Mammary epithelial cell (primary cell): Measurements from ENCODE around the gene SELENOS.

Experiments used
- CTCF ChIP-seq, 2 donors: IDR thresholded peaks in 1 of 2; conservative IDR thresholded peaks in 1 of 2; 2 replicates each; pipeline ENCODE4 v1.5.1; 2011 to 2012; ENCODE audit warnings: inconsistent platforms in 2 of 2, low read length in 2 of 2, mild to moderate bottlenecking in 2 of 2, control low read depth in 1 of 2, low read depth in 1 of 2; ENCODE audit not compliant: insufficient read depth in 1 of 2; ENCODE audit errors: extremely low read depth in 1 of 2
- EZH2 ChIP-seq: IDR thresholded peaks from 2 replicates; pipeline ENCODE4 v1.6.1; 2012; ENCODE audit warnings: low read length, inconsistent platforms, borderline replicate concordance

GRCh38 chr15:101326026-101326315 is 48.7 kb upstream of the SELENOS start:
- TF ChIP-seq EZH2 (no peak), CTCF (conservative IDR thresholded peaks at IDR 0.05 in 1 of 2, IDR thresholded peaks at IDR 0.05 in 1 of 2; ENCODE audit: extremely low read depth in 1 of 2, insufficient read depth in 1 of 2, low read depth in 1 of 2, low read length in 2 of 2) (no peak)
